CD14-positive monocyte (primary cell): ENCODE measurements around the gene IKZF3. TPM values are rescaled to one million over a fixed set of nuclear protein-coding genes. Genes with fewer than 3 reads are reported as not detected.
A peak's percentile ranks its signal among the peaks of the same experiment; 100 is the strongest.

Experiments
- DNase-seq, 3 donors: peaks; one replicate each; pipeline ENCODE4 v3.0.0-alpha.2; 2011 to 2022
- H2AFZ ChIP-seq: 2 replicates; pipeline ENCODE4 v1.6.0; 2012; ENCODE audit warnings: mild to moderate bottlenecking, low read depth, low read length, inconsistent platforms; ENCODE audit not compliant: insufficient read depth, poor library complexity, severe bottlenecking
- H3K27ac ChIP-seq, 2 donors: 1 replicate in 1 of 2; 2 replicates in 1 of 2; pipeline ENCODE4 v1.5.1; 2012 to 2013; ENCODE audit warnings: low read length in 2 of 2, control low read depth in 1 of 2, inconsistent platforms in 1 of 2, low read depth in 1 of 2, mild to moderate bottlenecking in 1 of 2
- H3K27me3 ChIP-seq, 2 donors: one replicate each; pipeline versions ENCODE4 v1.6.0 to v1.6.1; 2011 to 2013; ENCODE audit warnings: low read length in 2 of 2; ENCODE audit not compliant: control insufficient read depth in 2 of 2, insufficient read depth in 2 of 2
- H3K36me3 ChIP-seq, 2 donors: replicated peaks in 1 of 2; 1 replicate in 1 of 2; 2 replicates in 1 of 2; pipeline versions ENCODE4 v1.5.1 to v1.6.1; 2012 to 2013; ENCODE audit warnings: low read length in 2 of 2, control low read depth in 1 of 2, inconsistent platforms in 1 of 2, mild to moderate bottlenecking in 1 of 2; ENCODE audit not compliant: insufficient read depth in 2 of 2, control insufficient read depth in 1 of 2
- H3K4me1 ChIP-seq, 2 donors: 1 replicate in 1 of 2; 2 replicates in 1 of 2; pipeline versions ENCODE4 v1.5.1 to v1.6.1; 2012 to 2013; ENCODE audit warnings: low read length in 2 of 2, control low read depth in 1 of 2, inconsistent platforms in 1 of 2, mild to moderate bottlenecking in 1 of 2, moderate library complexity in 1 of 2; ENCODE audit not compliant: insufficient read depth in 2 of 2, control insufficient read depth in 1 of 2
- H3K4me2 ChIP-seq: replicated peaks from 2 replicates; pipeline ENCODE3; 2012; ENCODE audit warnings: low read length, moderate library complexity, mild to moderate bottlenecking; ENCODE audit not compliant: poor library complexity, severe bottlenecking; ENCODE audit errors: extremely low read depth
- H3K4me3 ChIP-seq, 3 experiments: fragments of 200-600 bp in 1 of 3; sonication (generic) in 1 of 3; replicated peaks in 1 of 3; 1 replicate in 2 of 3; 2 replicates in 1 of 3; pipeline ENCODE4 v1.5.1; 2011 to 2013; ENCODE audit warnings: low read length in 3 of 3, mild to moderate bottlenecking in 3 of 3, control low read depth in 2 of 3, low read depth in 2 of 3, inconsistent platforms in 1 of 3, moderate library complexity in 1 of 3
- H3K79me2 ChIP-seq: 2 replicates; pipeline ENCODE4 v1.6.0; 2012; ENCODE audit warnings: mild to moderate bottlenecking, control low read depth, inconsistent platforms, low read length, moderate library complexity; ENCODE audit not compliant: insufficient read depth
- H3K9ac ChIP-seq: 2 replicates; pipeline ENCODE4 v1.6.0; 2017; ENCODE audit warnings: low read length, mild to moderate bottlenecking; ENCODE audit not compliant: insufficient read depth, poor library complexity, severe bottlenecking
- H3K9me3 ChIP-seq, 2 donors: replicated peaks in 1 of 2; 1 replicate in 1 of 2; 2 replicates in 1 of 2; pipeline versions ENCODE4 v1.5.1 to v1.6.1; 2012 to 2013; ENCODE audit warnings: low read length in 2 of 2, control low read depth in 1 of 2; ENCODE audit not compliant: control insufficient read depth in 1 of 2, insufficient read depth in 1 of 2
- H4K20me1 ChIP-seq: 2 replicates; pipeline ENCODE4 v1.6.0; 2012; ENCODE audit warnings: mild to moderate bottlenecking, low read length, control low read depth, moderate library complexity; ENCODE audit not compliant: insufficient read depth
- H3K27ac Mint-ChIP-seq, 7 donors: one replicate each; pipeline ENCODE4 v1.8.0; 2020; ENCODE audit warnings: mild to moderate bottlenecking in 7 of 7, mixed read lengths in 7 of 7, moderate library complexity in 6 of 7, inconsistent platforms in 2 of 7
- H3K27me3 Mint-ChIP-seq, 3 donors: one replicate each; pipeline ENCODE4 v1.8.0; 2021 to 2022; ENCODE audit warnings: low read depth in 3 of 3, mild to moderate bottlenecking in 3 of 3, mixed read lengths in 3 of 3, moderate library complexity in 3 of 3, inconsistent platforms in 1 of 3
- H3K36me3 Mint-ChIP-seq, 2 donors: one replicate each; pipeline ENCODE4 v1.8.0; 2020; ENCODE audit warnings: mixed read lengths in 2 of 2, inconsistent platforms in 1 of 2, mild to moderate bottlenecking in 1 of 2
- H3K4me1 Mint-ChIP-seq: one replicate; pipeline ENCODE4 v1.8.0; 2020; ENCODE audit warnings: mild to moderate bottlenecking, mixed read lengths
- H3K4me3 Mint-ChIP-seq, 2 donors: one replicate each; pipeline ENCODE4 v1.8.0; 2020; ENCODE audit warnings: mild to moderate bottlenecking in 2 of 2, mixed read lengths in 2 of 2, moderate library complexity in 1 of 2
- H3K9me3 Mint-ChIP-seq, 7 donors: one replicate each; pipeline ENCODE4 v1.8.0; 2020 to 2022; ENCODE audit warnings: mixed read lengths in 7 of 7, mild to moderate bottlenecking in 6 of 7, moderate library complexity in 6 of 7, inconsistent platforms in 2 of 7
- CTCF ChIP-seq: fragments of 200-600 bp; IDR thresholded peaks from one replicate; pipeline ENCODE4 v1.8.0; 2022; ENCODE audit warnings: antibody characterized with exemption, mild to moderate bottlenecking
- WGBS: methylation state at CpG from one replicate; pipeline ENCODE4 v1.1.5; 2013; ENCODE audit warnings: missing lambda C conversion rate; ENCODE audit not compliant: insufficient coverage; 5-methylcytosine and 5-hydroxymethylcytosine counted together
- intact Hi-C, 2 donors: fragments of 100-400 bp; cut with micrococcal nuclease; formaldehyde crosslinking; loops; one replicate each; pipeline versions ENCODE4 v1.15.0 to v1.15.1; 2023
- polyA plus RNA-seq, 3 donors: library from polyadenylated mRNA; depleted of rRNA in 1 of 3; unstranded in 2 of 3; stranded (reverse) in 1 of 3; fragments of 300-500 nt in 2 of 3; fragments of >200 nt in 1 of 3; fragmentation: Illumina TruSeq in 2 of 3; gene quantifications; 1 replicate in 2 of 3; 2 replicates in 1 of 3; pipeline ENCODE4 v1.2.3, GENCODE V29; 2012 to 2021

The IKZF3 gene
- polyA plus RNA-seq, 3 donors, result 0.05 to 0.15 (median 0.05) TPM

GRCh38 chr17:39792526-39793221 lies 71.4 kb downstream of the IKZF3 start:
- Mint-ChIP-seq H3K4me1 (no peaks in the 10 kb centered on the region), H3K4me3 (peak overlapping the region in 1 of 2 donors; percentile 23), H3K9me3 (no peaks in the 10 kb centered on the region), H3K36me3 (no peaks in the 10 kb centered on the region), H3K27me3 (peaks cover 24 to 42% (median 26%) of the 10 kb centered on the region in 3 donors), H3K27ac (no peak overlapping the region)
- no peaks in the 10 kb centered on the region for H3K9me3 ChIP-seq
- no peak overlapping the region for H2AFZ ChIP-seq
- no peaks in the 10 kb centered on the region for H4K20me1 ChIP-seq
- TF ChIP-seq CTCF, result no peak
- H3K4me3 ChIP-seq, result no peak overlapping the region
- no peaks in the 10 kb centered on the region for H3K4me1 ChIP-seq
- DNase-seq, result no peak
- no peaks in the 10 kb centered on the region for H3K36me3 ChIP-seq
- no peaks in the 10 kb centered on the region for H3K79me2 ChIP-seq
- no peak overlapping the region for H3K4me2 ChIP-seq
- H3K9ac ChIP-seq, result no peak overlapping the region
- 100% methylated on average over 2 of the region's 10 CpGs for WGBS
- no peak overlapping the region for H3K27ac ChIP-seq
- intact Hi-C loops, result no loop called here
- H3K27me3 ChIP-seq, result peaks cover 25 to 37% of the 10 kb centered on the region in 2 donors

- no peaks in the 10 kb centered on the region for H3K4me1 Mint-ChIP-seq
- no peaks in the 10 kb centered on the region for H3K9me3 ChIP-seq
- H3K79me2 ChIP-seq, result no peaks in the 10 kb centered on the region
- no peaks in the 10 kb centered on the region for H3K36me3 ChIP-seq
- no peaks in the 10 kb centered on the region for H3K4me1 ChIP-seq
- no peak for TF ChIP-seq CTCF
- no peak overlapping the region for H3K4me3 ChIP-seq
- DNase-seq, result no peak
- no peaks in the 10 kb centered on the region for H3K9me3 Mint-ChIP-seq
- no peaks in the 10 kb centered on the region for H4K20me1 ChIP-seq
- H3K36me3 Mint-ChIP-seq, result peaks cover 0 to 3% of the 10 kb centered on the region in 2 donors
- H3K27me3 Mint-ChIP-seq, result peaks cover 21 to 42% (median 30%) of the 10 kb centered on the region in 3 donors
- H3K27ac Mint-ChIP-seq, result no peak overlapping the region
- no peak overlapping the region for H3K4me2 ChIP-seq
- peak overlapping the region in 1 of 2 donors; percentile 43 for H3K4me3 Mint-ChIP-seq
- intact Hi-C loops, result no loop called here
- WGBS, result 81% methylated on average over 5 of the region's 6 CpGs
- no peak overlapping the region for H3K27ac ChIP-seq
- peaks cover 32 to 47% of the 10 kb centered on the region in 2 donors for H3K27me3 ChIP-seq
- no peak overlapping the region for H3K9ac ChIP-seq
- H2AFZ ChIP-seq, result no peak overlapping the region
Measured at GRCh38 chr17:39791111-39791992, 72.8 kb downstream of the IKZF3 start.
